Nucleus accumbens (tissue), 56 donors: Measurements from ENCODE around the gene IQGAP2.

ENCODE experiments used
- DNase-seq, 56 donors: peaks; one replicate each; lab custom pipeline; 2025; lab: John Stamatoyannopoulos, UW

The IQGAP2 gene

DNA sequence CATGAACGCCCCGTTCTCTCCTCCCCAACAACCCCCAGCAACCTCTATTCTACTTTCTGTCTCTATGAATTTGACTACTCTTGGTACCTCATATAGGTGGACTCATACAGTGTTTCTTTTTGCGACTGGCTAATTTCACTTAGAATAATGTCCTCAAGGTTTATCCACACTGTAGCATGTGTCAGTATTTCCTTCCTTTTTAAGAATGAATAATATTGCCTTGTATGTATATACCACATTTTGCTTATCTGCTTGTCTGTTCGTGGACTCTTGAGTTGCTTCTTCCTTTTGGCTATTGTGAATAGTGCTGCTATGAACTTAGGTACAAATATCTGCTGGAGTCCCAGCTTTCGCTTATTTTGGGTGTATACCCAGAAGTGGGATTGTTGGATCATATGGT, 42.7 kb downstream of the IQGAP2 start:
- no peak for DNase-seq

- DNase-seq, result no peak
Measured at GRCh38 chr5:76446776-76447175, 43.7 kb downstream of the IQGAP2 start.

DNA sequence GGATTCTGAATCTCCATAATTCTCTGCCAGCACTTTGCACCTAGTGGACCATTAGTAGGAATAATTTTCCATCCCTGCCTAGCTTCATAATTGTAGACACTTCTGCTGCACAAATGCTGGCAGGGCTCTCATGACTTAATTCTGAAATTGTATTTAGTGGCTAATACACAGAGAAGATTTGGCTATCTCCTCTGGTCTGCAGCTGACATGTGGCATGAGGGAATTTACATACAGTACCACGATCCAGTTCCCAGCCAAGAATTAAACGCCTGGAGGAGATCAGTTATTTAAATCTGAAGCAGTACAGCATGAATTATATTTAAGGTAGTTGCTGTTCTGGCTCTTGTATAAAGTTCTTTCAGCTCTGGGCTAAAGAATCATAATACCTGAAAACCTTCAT, 46.5 kb downstream of the IQGAP2 start:
- DNase-seq, result no peak

GRCh38 chr5:76450054-76450453, 47.0 kb downstream of the IQGAP2 start:
- no peak for DNase-seq

DNA sequence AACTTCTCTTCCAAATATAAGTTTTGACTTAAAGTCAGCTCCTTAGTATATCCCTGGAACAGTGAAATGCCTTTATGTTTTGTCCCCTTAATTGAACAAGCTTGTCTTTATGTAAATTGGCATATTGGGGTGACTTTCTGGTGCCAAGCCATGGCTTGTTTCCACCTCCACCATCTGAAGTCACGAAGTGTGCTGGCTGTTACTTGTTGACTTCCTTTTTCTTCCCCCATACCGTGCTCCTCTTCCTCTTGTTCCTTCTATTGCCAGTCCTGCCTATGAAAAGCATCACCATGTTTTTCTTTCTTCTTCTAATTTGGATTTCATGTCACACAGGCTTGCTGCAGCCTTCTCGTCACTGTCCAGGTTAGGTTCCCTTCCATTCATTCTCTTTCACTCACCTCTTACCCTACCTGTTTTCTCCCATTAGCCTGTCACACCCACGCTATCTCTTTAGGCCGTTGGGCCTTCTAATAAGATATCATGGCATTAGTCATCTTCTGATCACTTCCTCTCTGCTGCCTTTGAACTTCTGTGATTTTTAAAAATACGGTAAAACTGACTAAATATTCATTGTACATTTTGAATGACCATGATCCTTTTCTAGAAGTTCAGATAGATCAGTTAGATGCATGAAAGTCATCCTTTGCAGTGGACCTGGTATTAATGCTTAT, 48.1 kb downstream of the IQGAP2 start:
- no peak for DNase-seq

DNA sequence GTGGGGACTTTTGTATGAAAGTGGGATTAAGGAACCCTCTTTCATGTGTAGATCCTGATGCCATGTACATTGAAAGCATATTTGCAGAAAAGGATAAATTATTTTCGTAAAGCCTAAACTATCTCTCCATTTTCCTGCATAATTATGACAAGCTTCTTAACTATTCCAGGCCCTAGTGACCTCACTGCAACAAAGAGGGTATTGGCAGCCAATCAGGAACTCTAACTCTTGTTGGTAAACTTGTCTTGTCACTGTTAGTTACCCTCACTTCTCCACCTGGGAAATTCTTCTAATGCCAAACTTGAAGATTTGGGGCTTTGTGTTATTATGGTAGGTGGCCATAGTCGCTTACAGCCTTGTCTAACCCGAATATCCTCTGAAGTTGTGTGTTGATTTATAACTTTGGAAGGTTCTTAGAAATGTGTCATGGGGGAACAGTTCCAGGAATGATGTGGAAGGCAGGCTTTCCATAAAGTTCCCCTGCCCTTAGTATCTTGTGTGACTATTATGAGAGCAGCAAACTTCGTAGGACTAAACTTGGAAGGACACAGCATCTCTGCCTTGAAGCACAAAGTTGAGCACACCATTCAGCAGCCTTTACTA, 52.5 kb downstream of the IQGAP2 start:
- DNase-seq, result no peak

DNA sequence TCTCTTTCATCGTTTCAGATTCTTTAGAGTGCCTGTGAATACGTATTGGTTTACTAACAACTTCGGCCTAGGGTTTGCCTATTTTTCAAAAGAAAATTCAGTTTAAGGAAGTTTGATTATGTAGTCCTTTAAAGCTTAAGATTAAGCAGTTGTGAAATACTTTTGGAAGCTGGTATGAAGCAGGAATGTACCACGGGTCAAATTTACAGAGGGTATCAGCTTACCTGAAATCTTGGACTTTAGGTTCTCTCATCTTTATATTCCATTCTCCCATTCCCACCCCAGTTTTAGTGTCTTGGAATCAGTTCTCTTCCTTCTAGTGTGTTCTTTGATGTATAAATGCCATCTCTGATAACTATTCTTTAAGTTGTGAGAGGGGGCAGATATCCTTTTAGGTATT, 53.2 kb downstream of the IQGAP2 start:
- DNase-seq, result no peak

- no peak for DNase-seq
Measured at GRCh38 chr5:76457674-76458485, 54.8 kb downstream of the IQGAP2 start.

DNA sequence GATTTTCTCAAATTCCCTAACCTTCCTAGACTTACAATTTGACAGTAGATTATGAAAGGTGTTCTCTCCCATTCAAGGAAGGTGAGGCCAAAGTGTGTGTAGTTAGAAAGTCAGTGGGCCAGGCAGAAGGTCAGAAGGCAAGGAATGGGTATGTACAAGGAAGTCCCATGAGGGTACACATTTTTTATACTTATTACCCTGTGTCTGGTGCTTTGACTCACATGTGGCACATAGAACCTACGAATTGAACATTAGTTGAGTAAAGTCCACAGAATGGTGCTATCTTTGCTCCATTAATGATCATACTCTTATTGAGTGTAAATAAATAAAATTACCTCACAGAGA, 55.4 kb downstream of the IQGAP2 start:
- DNase-seq, result no peak

DNA sequence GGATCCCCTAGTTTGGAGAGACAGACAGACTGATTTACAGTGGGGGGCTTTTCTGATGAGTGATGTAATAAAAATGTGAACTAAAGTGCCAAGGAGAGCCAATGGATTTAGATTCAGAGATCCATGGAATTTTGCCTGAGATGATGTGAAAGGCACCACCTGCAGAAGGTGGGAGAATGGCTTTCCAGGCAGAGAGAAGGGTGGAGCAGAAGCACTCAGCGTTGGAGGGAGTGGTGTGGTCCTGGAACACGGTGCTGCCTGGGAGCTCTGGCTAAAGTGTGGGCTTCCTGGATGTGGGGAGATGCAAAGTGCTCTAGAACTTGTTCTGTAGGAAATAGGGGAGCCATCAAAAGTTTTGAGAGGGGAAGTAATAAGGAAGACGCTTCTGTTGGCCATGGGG, 57.0 kb downstream of the IQGAP2 start:
- no peak for DNase-seq

DNA sequence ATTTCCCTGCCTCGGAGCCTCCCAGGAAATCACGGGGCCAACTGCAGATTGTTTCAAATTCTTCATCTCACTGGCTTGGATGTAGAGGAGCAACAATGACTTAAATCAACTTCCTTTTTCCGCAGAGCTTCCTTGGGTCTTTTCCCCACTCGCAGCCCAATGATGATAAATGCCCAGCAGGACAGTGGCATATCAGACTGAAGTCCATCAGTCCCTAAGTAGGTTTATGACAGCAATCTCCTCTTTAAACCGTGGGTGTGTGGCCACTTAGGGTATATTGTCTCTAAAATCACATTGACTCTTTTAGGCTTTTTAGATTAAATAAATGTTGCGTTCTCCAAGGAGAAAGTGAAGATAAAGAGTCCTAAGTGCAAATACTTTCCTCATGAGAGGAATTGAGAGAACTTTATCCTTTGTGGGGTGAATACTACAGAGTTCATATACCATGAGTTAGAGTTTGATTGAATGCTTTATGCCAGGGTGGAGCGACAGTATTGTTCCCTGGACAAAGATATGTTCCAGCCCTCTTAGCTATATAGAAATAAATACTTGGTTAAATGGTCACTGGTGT, 59.1 kb downstream of the IQGAP2 start:
- no peak for DNase-seq

- DNase-seq, result no peak
Measured at GRCh38 chr5:76467216-76467615, 64.1 kb downstream of the IQGAP2 start.

DNA sequence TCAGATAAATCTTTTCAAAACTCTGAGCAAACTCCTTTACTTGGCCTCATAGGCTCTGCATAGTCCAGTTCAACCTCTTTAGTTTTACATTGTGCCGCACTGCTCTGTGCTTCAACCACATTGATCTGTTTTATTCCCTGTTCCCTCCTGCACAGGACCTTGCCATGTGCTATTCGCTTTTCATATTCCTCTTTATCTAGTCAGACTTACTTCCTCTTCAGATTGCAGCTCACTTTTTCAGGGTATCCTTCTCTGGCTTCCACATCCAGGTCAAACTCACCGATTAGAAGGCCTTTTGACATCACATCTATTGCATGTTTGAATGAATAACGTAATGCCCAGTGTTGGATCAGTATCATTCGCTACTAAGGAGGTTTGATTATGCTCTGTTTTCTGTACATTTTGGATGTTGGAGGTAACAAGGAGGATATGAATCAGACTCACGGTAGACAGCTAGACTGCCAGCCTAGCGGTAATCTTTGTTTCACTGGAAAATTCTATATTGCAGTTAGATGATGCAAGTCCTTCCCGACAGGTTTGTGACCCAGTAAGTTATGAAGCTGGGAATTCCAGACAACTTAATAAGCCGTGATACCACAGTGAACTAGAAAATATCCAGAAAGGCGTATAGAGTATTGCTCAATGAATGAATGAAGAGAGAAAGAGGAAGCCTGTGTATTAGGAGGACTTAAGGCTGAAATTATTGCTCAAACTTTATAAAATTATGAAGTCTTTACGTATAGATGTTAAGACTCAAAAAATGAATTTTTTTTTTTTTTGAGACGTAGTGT, 65.7 kb downstream of the IQGAP2 start:
- DNase-seq, result no peak

DNA sequence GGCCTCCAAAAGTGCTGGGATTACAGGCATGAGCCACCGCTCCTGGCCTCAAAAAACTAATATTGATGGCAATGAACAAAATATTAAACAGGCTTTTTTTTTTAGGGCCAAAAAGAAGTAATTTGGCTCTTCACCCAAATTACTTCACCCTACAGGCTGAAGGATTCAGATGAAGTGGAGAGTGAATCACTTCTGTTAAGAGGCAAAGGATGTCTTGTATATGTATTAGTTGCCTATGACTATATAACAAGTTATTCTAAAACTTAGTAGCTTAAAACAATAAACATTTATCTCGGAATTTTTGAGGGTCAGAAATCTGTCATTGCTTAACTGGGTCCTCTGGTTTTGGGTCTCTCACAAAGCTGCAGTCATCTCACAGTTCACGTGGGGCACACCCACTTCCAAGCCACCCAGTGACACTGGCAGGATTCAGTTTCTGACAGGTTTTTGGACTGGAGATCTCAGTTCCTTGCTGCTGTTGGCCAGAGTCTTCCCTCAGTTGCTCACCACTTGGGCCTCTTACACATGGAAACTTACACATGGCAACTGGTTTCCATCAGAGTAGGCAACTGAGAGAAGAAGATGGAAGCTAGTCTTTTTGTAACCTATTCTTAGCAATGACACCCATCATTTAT, 66.7 kb downstream of the IQGAP2 start:
- no peak for DNase-seq

- DNase-seq, result no peak
Measured at GRCh38 chr5:76470976-76471375, 67.9 kb downstream of the IQGAP2 start.

- DNase-seq, result no peak
Measured at GRCh38 chr5:76471406-76471805, 68.3 kb downstream of the IQGAP2 start.

DNA sequence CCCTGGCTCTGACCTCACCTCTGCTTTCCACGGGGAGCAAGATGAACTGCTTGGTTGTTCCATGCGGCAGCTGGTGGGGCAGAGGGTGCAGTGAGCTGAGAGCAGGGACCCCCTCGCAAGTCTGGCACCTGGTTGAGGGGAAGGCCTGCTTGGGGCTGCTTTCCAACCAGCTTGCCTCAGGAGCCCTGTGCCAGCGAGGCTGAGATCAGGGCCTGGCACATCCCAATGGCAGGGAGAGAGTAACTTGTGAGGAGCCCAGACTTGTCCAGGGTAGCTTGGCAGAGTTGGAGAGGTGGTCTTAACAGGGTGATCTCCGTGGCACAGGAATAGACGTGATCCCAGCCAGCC, 68.9 kb downstream of the IQGAP2 start:
- DNase-seq, result no peak

DNA sequence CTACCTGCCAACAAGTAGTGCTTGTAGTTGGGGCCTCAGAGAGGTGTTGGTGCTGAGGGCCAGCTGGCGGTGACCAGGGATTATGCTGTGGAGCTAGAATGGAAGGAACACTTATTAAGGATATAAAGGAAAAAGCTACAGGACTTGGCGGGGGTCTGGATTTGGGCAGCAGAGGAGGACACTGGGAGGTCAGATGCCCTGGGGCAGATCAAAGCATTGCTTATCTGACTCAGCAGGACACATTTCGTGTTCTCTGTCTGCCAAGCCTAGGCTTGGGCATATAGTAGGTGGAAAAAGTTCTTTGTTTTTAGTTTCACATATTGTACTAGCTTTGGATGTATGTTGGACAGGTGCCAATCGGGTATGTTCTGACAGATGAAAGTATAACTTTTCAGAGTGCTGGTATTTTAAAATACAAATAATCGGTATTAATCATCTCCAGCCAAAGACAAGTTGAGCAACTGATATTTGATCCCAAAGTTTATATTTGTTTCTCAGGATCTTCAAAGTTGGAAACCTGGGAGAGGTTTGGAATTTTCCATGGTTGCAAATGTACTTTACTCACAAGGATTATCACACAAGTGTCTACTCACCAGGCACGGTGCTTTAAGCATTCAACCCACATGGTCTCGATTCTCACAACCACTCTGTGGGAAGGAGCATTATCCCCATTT, 69.4 kb downstream of the IQGAP2 start:
- DNase-seq, result no peak

DNA sequence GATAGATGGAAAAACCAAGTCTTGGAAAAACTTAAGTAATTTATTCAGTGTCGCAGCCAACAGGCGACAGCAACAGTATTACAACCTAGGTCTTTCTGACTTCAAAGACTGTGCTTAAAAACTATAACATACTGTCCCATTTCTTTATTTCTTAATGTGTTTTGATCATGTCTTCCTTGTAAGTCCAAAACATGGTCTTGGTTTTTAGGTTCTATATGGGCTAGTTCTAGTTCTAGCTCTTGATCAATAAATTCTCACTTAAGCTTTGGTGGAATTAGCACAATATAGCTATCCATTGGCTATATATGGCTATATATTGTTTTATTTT, 69.9 kb downstream of the IQGAP2 start:
- DNase-seq, result no peak

GRCh38 chr5:76473661-76474060, 70.6 kb downstream of the IQGAP2 start:
- no peak for DNase-seq
